HepG2 (cell line): ENCODE data around the gene ANKRD2. TPM values are rescaled to one million over a fixed set of nuclear protein-coding genes. Genes with fewer than 3 reads are reported as not detected.
A peak's percentile ranks its signal among the peaks of the same experiment; 100 is the strongest.

Experiments used
- AGO1 ChIP-seq: fragments of 200-400 bp; formaldehyde crosslinking; IDR thresholded peaks from 2 replicates; pipeline ENCODE4 v1.6.1; 2017; ENCODE audit warnings: mild to moderate bottlenecking, low read depth, low read length, moderate library complexity; ENCODE audit not compliant: poor library complexity, severe bottlenecking
- EP300 ChIP-seq, 3 experiments: sonication (generic) in 1 of 3; formaldehyde crosslinking in 1 of 3; IDR thresholded peaks; 2 replicates each; pipeline versions ENCODE4 v1.5.1 to v1.6.1; 2011 to 2020; ENCODE audit warnings: low read depth in 2 of 3, low read length in 2 of 3, borderline replicate concordance in 1 of 3, improper control_type of control experiment in 1 of 3, mild to moderate bottlenecking in 1 of 3, missing genetic modification reagents in 1 of 3, moderate library complexity in 1 of 3
- KLF6 ChIP-seq: IDR thresholded peaks from 2 replicates; pipeline ENCODE4 v1.8.0; 2016; ENCODE audit warnings: missing biosample characterization, missing genetic modification reagents
- SAP130 ChIP-seq: IDR thresholded peaks from 2 replicates; pipeline ENCODE4 v1.6.1; 2016; ENCODE audit warnings: low read depth
- XRCC5 ChIP-seq: fragments of 200-400 bp; formaldehyde crosslinking; optimal IDR thresholded peaks from 2 replicates; pipeline ENCODE3; 2017; ENCODE audit warnings: mild to moderate bottlenecking, low read length
- ZNF850 ChIP-seq: sonication (generic); formaldehyde crosslinking; conservative IDR thresholded peaks from 2 replicates; pipeline ENCODE4 v1.9.0; 2021; ENCODE audit warnings: mild to moderate bottlenecking, missing genetic modification reagents
- ZNF879 ChIP-seq: sonication (generic); formaldehyde crosslinking; IDR thresholded peaks from 2 replicates; pipeline ENCODE4 v1.8.1; 2023; ENCODE audit warnings: missing genetic modification reagents
- polyA plus RNA-seq, 8 experiments: library from polyadenylated mRNA; depleted of rRNA in 3 of 8; stranded (reverse) in 7 of 8; unstranded in 1 of 8; fragments of >200 nt; fragmentation: Illumina TruSeq in 4 of 8; extraction: Trizol in 4 of 8; gene quantifications; 2 replicates each; pipeline versions ENCODE4 v1.2.1 to v1.2.3, GENCODE V29; 2011 to 2016; ENCODE audit warnings: low read depth in 4 of 8, missing spikeins in 1 of 8, mixed read lengths in 1 of 8; ENCODE audit not compliant: insufficient read depth in 1 of 8
- total RNA-seq, 5 experiments: library from RNA; depleted of rRNA; stranded (reverse); fragments of >200 nt; fragmentation: Illumina TruSeq; extraction: Trizol; gene quantifications; 2 replicates each; pipeline ENCODE4 v1.2.3, GENCODE V29; 2016; ENCODE audit warnings: low read depth in 1 of 5
- TF ChIP-seq, protein P1 (sequence below): sonication (generic); formaldehyde crosslinking; IDR thresholded peaks from 2 replicates; pipeline ENCODE4 v1.5.1; 2020; ENCODE audit warnings: mild to moderate bottlenecking, missing genetic modification reagents, moderate library complexity
- TF ChIP-seq, protein P2 (sequence below): sonication (generic); formaldehyde crosslinking; IDR thresholded peaks from 2 replicates; pipeline ENCODE4 v1.4.0; 2020; ENCODE audit warnings: missing genetic modification reagents, low read depth, mild to moderate bottlenecking, borderline replicate concordance

Gene ANKRD2
- total and polyA plus RNA-seq, 2 of the 13 experiments (the other 11 are each of a cell fraction or from before 2014, with no cell fraction given) = not detected

DNA sequence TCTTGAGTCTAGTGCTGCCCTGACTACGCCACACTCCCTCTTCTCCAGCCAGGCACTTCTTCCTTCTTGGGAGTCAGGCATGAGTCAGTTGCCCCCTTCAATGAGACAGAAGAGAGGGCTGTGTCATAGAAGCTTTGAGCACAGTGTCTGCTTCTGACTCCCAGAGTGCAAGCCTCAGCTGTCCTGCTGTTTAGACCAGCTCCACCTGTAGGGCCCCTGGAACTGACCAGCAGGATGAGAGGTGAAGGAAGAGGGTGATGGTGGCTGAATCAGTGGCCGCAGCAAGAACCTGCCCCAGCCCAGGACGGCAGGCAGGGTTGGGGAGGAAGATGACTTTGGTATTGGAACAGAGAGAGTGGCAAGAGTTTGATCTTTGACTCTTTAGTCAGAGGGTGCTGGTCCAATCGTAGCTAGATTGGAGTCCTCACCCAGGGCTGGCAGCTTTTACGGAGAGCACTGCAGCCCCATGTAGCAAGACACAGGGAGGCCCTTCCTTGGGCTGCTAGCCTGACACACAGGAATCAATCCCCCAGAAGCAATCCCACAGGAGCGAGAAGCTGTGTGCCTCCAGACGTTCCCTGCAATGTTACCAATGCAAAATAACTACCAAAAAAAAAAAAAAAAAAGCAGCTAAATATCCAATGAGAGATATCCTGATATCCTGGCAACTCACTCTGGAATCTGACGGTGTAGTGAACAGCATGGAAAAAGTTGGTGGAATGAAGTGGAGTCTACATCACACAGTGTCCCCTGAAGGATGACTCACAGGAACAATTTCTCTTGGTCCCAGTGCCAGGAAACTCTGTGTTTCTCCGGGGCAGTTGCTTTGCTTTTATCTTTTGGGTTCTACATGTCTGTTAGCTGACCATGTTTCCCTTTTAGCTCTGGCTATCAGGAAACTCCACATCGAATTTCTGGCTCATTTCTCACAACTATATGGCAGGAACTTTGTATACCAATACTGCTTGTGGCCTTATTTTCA is 23.8 kb downstream of the ANKRD2 start (continued):
- TF ChIP-seq, protein P1, sequence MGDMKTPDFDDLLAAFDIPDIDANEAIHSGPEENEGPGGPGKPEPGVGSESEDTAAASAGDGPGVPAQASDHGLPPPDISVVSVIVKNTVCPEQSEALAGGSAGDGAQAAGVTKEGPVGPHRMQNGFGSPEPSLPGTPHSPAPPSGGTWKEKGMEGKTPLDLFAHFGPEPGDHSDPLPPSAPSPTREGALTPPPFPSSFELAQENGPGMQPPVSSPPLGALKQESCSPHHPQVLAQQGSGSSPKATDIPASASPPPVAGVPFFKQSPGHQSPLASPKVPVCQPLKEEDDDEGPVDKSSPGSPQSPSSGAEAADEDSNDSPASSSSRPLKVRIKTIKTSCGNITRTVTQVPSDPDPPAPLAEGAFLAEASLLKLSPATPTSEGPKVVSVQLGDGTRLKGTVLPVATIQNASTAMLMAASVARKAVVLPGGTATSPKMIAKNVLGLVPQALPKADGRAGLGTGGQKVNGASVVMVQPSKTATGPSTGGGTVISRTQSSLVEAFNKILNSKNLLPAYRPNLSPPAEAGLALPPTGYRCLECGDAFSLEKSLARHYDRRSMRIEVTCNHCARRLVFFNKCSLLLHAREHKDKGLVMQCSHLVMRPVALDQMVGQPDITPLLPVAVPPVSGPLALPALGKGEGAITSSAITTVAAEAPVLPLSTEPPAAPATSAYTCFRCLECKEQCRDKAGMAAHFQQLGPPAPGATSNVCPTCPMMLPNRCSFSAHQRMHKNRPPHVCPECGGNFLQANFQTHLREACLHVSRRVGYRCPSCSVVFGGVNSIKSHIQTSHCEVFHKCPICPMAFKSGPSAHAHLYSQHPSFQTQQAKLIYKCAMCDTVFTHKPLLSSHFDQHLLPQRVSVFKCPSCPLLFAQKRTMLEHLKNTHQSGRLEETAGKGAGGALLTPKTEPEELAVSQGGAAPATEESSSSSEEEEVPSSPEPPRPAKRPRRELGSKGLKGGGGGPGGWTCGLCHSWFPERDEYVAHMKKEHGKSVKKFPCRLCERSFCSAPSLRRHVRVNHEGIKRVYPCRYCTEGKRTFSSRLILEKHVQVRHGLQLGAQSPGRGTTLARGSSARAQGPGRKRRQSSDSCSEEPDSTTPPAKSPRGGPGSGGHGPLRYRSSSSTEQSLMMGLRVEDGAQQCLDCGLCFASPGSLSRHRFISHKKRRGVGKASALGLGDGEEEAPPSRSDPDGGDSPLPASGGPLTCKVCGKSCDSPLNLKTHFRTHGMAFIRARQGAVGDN = peak; percentile 30
- TF ChIP-seq ZNF879 (CRISPR knock-in tag) (no peak), ZNF850 (CRISPR knock-in tag) (peak; percentile 97), KLF6 (CRISPR knock-in tag) (no peak), EP300 (IDR thresholded peaks at IDR 0.05; ENCODE audit: low read depth in 2 of 2, low read length in 2 of 2) (peak in 1 of 2 experiments; percentile 22; a peak in 1 of 4 replicates), EP300 (CRISPR knock-in tag; IDR thresholded peaks at IDR 0.05; ENCODE audit: borderline replicate concordance) (no peak), XRCC5 (peak; percentile 43), AGO1 (no peak), SAP130 (CRISPR knock-in tag) (peak; percentile 27)
- TF ChIP-seq, protein P2, sequence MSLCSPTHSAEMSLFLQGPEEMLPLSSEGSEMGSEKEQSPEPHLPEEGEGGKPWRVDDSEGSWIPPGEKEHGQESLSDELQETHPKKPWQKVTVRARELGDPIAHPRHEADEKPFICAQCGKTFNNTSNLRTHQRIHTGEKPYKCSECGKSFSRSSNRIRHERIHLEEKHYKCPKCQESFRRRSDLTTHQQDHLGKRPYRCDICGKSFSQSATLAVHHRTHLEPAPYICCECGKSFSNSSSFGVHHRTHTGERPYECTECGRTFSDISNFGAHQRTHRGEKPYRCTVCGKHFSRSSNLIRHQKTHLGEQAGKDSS (CRISPR knock-in tag) = 0 out of 2 replicates have a peak, but pooled peaks have one; percentile 31
